Fibroblast of upper back skin (primary cell): ENCODE results near the gene NTN3.
A peak's percentile ranks its signal among the peaks of the same experiment; 100 is the strongest.

Experiments
- DNase-seq: peaks from one replicate; pipeline ENCODE4 v3.0.0-alpha.2; 2013

NTN3 gene

DNA sequence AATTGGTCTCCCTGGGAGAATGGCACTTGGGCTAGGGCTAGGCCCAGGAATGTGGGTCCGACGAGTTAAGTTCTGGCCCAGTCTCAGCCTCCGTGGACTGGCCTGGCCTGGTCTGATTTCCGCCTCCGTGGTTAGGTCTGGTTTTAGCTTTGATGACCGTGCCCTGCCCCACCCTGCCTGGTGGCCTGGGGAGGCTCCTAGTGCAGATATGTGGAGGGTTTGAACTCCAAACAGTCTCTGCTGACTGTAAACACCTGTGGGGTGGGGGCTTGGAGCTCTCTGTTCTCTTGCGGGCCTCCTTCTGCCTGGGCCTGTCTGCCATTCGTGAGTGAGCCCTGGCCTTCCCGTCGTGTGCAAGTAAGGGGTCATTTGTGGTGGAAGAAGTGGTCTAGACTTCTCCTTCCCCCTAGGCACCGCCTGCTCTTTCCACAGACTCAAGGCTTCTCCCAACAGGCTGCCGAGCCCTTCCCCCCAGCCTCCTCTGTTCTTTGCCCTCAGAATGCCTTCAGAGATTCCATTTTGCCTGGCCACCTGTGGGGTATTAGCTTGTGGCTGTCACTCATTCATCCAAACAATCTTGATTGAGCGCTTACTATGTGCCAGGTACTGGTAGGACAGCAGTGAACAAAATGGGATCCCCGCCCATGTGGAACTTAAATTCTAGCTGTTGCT is 44.2 kb downstream of the NTN3 start:
- DNase-seq = no peak

DNA sequence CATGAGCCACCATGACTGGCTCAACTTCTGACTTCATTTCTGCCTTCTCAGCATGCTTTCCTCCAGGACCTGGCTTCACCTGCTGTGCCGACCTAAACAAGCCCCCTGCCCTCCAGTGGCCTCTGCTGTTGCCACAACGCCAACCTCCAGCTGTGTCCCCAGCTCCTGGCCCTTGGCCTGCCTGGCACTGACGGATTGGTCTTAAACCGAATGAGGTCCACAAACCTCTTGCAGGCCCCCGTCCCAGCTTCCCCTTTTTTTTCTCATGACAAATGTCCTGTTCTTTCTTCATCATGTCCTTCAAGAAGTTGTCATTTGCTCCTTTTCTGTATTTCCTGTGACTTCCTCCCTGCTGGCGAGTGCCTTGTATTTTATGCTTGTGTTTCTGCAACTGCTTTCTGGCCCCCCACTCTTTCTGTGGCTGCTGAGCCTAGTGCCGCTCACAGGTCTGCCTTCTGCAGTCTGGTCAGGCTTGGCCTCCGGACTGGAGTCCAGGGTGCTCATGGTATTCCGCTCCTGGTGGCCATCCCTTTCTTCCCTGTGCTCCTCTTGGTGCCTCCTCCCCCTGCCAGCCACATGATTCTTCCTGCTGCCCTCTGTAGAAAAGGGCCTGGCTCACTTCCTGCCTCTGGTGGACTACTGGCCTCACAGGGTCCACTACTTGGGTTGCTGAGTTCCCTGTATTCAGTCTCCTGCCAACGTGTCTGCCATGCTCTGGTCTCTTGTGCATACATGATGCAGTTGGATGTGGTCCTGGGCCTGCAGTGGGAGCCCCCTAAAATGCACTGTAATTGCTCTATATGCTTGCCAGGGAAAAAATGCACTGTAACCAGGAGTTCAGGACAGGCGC is 45.5 kb downstream of the NTN3 start:
- no peak for DNase-seq

GRCh38 chr16:2517954-2518605 is 47.0 kb downstream of the NTN3 start:
- no peak for DNase-seq

- no peak for DNase-seq
These were observed 48.0 kb downstream of the NTN3 start for GRCh38 chr16:2518823-2519710.

- DNase-seq = no peak
These were observed 48.6 kb downstream of the NTN3 start for GRCh38 chr16:2519711-2520080.

GRCh38 chr16:2520097-2520783 is 49.1 kb downstream of the NTN3 start, which contains the start of gene AMDHD2:
Gene AMDHD2 (plus strand): TSS chr16:2520371. CDS start chr16:2520459, 88 bp downstream.
- DNase-seq = peak; percentile 90

DNA sequence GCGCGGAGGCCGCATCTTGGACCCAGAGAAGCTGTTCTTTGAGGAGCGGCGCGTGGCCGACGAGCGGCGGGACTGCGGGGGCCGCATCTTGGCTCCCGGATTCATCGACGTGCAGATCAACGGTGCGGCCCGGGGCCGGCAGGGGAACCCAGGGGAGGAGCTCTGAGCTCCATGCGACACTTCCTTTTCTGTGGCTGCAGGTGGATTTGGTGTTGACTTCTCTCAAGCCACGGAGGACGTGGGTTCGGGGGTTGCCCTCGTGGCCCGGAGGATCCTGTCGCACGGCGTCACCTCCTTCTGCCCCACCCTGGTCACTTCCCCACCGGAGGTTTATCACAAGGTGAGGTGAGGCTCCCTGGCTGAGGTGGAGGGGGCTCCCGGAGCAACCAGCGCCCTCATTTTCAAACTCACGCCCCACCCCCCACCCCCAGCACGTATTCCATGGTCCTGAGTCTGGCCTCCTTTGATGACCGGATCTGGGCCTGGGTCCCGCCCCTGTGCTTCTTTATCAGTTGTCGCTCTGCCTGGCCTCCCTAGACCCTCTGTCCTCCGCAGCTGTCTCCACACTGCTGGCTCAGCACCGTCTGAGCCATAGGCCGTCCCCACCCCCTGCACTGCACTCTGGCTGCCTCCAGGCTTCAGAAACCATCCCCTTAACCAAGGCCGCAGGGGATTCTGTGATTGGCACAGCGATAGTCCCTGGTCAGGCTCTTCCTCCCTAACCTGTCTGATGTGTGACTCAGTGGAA is 49.9 kb downstream of the NTN3 start:
- DNase-seq = no peak
